ENCODE measurements around the gene ASTN2.

ASTN2 gene

GRCh38 chr9:116452634-116453033 lies 962.2 kb downstream of the ASTN2 start:
- DNase-seq (ENCODE audit: extremely low spot score, insufficient read length, low read depth), result no peak
- no peak for FAIRE-seq

- FAIRE-seq (no peak), DNase-seq (ENCODE audit: extremely low spot score, insufficient read length, low read depth) (no peak)
Measured at GRCh38 chr9:116452227-116452626, 962.6 kb downstream of the ASTN2 start.

GRCh38 chr9:116451500-116452115 lies 963.2 kb downstream of the ASTN2 start:
- no peak for DNase-seq (ENCODE audit: extremely low spot score, insufficient read length, low read depth)

GRCh38 chr9:116450378-116451139 lies 964.3 kb downstream of the ASTN2 start:
- FAIRE-seq (no peak), DNase-seq (ENCODE audit: extremely low spot score, insufficient read length, low read depth) (no peak)

More at GRCh38 chr9:116451500-116452115, 963.2 kb downstream of the ASTN2 start:
- no peak for FAIRE-seq

- FAIRE-seq, result no peak
- DNase-seq (ENCODE audit: extremely low spot score, insufficient read length, low read depth), result no peak
Measured at GRCh38 chr9:116449949-116450348, 964.9 kb downstream of the ASTN2 start.

GRCh38 chr9:116448431-116448830 lies 966.4 kb downstream of the ASTN2 start:
- FAIRE-seq (no peak), DNase-seq (ENCODE audit: extremely low spot score, insufficient read length, low read depth) (no peak)

GRCh38 chr9:116447934-116448333 lies 966.9 kb downstream of the ASTN2 start:
- DNase-seq (ENCODE audit: extremely low spot score, insufficient read length, low read depth) (no peak), FAIRE-seq (no peak)

- DNase-seq (ENCODE audit: extremely low spot score, insufficient read length, low read depth) (no peak), FAIRE-seq (no peak)
Measured at GRCh38 chr9:116442528-116442927, 972.3 kb downstream of the ASTN2 start.

GRCh38 chr9:116437411-116438370 lies 977.2 kb downstream of the ASTN2 start:
- FAIRE-seq (no peak), DNase-seq (ENCODE audit: extremely low spot score, insufficient read length, low read depth) (no peak)

- no peak for FAIRE-seq
- no peak for DNase-seq (ENCODE audit: extremely low spot score, insufficient read length, low read depth)
Measured at GRCh38 chr9:116436121-116436520, 978.7 kb downstream of the ASTN2 start.

GRCh38 chr9:116435706-116436105 lies 979.2 kb downstream of the ASTN2 start:
- FAIRE-seq (no peak), DNase-seq (ENCODE audit: extremely low spot score, insufficient read length, low read depth) (no peak)

GRCh38 chr9:116434314-116434713 lies 980.5 kb downstream of the ASTN2 start:
- DNase-seq (ENCODE audit: extremely low spot score, insufficient read length, low read depth), result no peak
- no peak for FAIRE-seq

GRCh38 chr9:116432051-116432450 lies 982.8 kb downstream of the ASTN2 start:
- FAIRE-seq (no peak), DNase-seq (ENCODE audit: extremely low spot score, insufficient read length, low read depth) (no peak)

- no peak for FAIRE-seq
- no peak for DNase-seq (ENCODE audit: extremely low spot score, insufficient read length, low read depth)
Measured at GRCh38 chr9:116430849-116431248, 984.0 kb downstream of the ASTN2 start.

- FAIRE-seq, result no peak
- DNase-seq (ENCODE audit: extremely low spot score, insufficient read length, low read depth), result no peak
Measured at GRCh38 chr9:116425244-116425643, 989.6 kb downstream of the ASTN2 start.

- no peak for FAIRE-seq
Measured at GRCh38 chr9:116423149-116423548, 991.7 kb downstream of the ASTN2 start.

GRCh38 chr9:116422119-116422979 lies 992.5 kb downstream of the ASTN2 start:
- no peak for FAIRE-seq

More at GRCh38 chr9:116423149-116423548, 991.7 kb downstream of the ASTN2 start:
- DNase-seq (ENCODE audit: extremely low spot score, insufficient read length, low read depth), result no peak

GRCh38 chr9:116420993-116421538 lies 993.8 kb downstream of the ASTN2 start:
- FAIRE-seq (no peak), DNase-seq (ENCODE audit: extremely low spot score, insufficient read length, low read depth) (no peak)

More at GRCh38 chr9:116422119-116422979, 992.5 kb downstream of the ASTN2 start:
- DNase-seq (ENCODE audit: extremely low spot score, insufficient read length, low read depth), result no peak

- no peak for DNase-seq (ENCODE audit: extremely low spot score, insufficient read length, low read depth)
- no peak for FAIRE-seq
Measured at GRCh38 chr9:116419181-116419580, 995.7 kb downstream of the ASTN2 start.

All from GM18507 (cell line).